ENCODE measurements around the gene ELOVL5. TPM values are rescaled to one million over a fixed set of nuclear protein-coding genes. Genes with fewer than 3 reads are reported as not detected.

ELOVL5 gene
- total and polyA plus RNA-seq, 2 donors (not counting 1 experiment from before 2014, with no cell fraction given), result 128 to 144 TPM

- Histone ChIP-seq H3K4me3 (ENCODE audit: control extremely low read depth in 1 of 5, extremely low read depth in 1 of 5, insufficient read depth in 1 of 5, low read depth in 2 of 5, low read length in 4 of 5) (no peak overlapping the region), H2AFZ (ENCODE audit: insufficient read depth, low read depth, low read length, poor library complexity, severe bottlenecking) (no peak overlapping the region), H3K9ac (ENCODE audit: low read length) (no peak overlapping the region), H3K36me3 (replicated peaks in 1 of 2; ENCODE audit: control extremely low read depth in 1 of 2, control insufficient read depth in 1 of 2, extremely low read depth in 1 of 2, insufficient read depth in 2 of 2, low read length in 1 of 2) (no peaks in the 10 kb centered on the region), H4K20me1 (ENCODE audit: control insufficient read depth, insufficient read depth, low read length, poor library complexity, severe bottlenecking) (no peaks in the 10 kb centered on the region), H3K4me1 (ENCODE audit: control insufficient read depth in 2 of 2, insufficient read depth in 2 of 2, low read length in 2 of 2) (peaks cover 25 to 30% of the 10 kb centered on the region in 2 donors), H3K27me3 (replicated peaks in 1 of 4; ENCODE audit: control extremely low read depth in 1 of 4, control insufficient read depth in 3 of 4, insufficient read depth in 4 of 4, low read length in 3 of 4) (no peaks in the 10 kb centered on the region), H3K4me2 (replicated peaks; ENCODE audit: low read depth, low read length, poor library complexity, severe bottlenecking) (no peak overlapping the region), H3K9me3 (ENCODE audit: control extremely low read depth in 1 of 3, control insufficient read depth in 2 of 3, insufficient read depth in 1 of 3, low read length in 2 of 3) (peaks cover 0 to 20% (median 3%) of the 10 kb centered on the region in 3 donors), H3K79me2 (ENCODE audit: control insufficient read depth, insufficient read depth, low read length) (no peaks in the 10 kb centered on the region), H3K27ac (ENCODE audit: low read length in 2 of 2) (no peak overlapping the region)
- no peak overlapping the region for H3K27ac Mint-ChIP-seq
- H3K4me3 Mint-ChIP-seq, result no peak overlapping the region
- DNase-seq (no peak), ATAC-seq (ENCODE audit: low read depth) (no peak)
- ChIA-PET CTCF (interaction anchor here (0.7 to 2.4 kb wide), 2 partner anchors 121 to 191 kb away, joined by 5 to 8 read pairs; no protein-coding TSS in a partner anchor), POLR2A (no interaction called here)
- WGBS (ENCODE audit: insufficient coverage), result over 99% methylated on average over 36 of the region's 37 CpGs
- no peaks in the 10 kb centered on the region for H3K27me3 Mint-ChIP-seq
- intact Hi-C loops (cut with micrococcal nuclease), result no loop called here
- TF ChIP-seq CTCF (IDR thresholded peaks at IDR 0.05) (no peak), EZH2 (IDR thresholded peaks at IDR 0.05; ENCODE audit: borderline replicate concordance, insufficient read depth, low read depth, low read length, poor library complexity, severe bottlenecking) (no peak)
- H3K4me1 Mint-ChIP-seq, result peaks cover 30% of the 10 kb centered on the region
- H3K9me3 Mint-ChIP-seq (ENCODE audit: insufficient read depth), result peaks cover 3% of the 10 kb centered on the region
Observed at GRCh38 chr6:53363341-53364079, 14.8 kb upstream of the ELOVL5 start.

- no peaks in the 10 kb centered on the region for H4K20me1 ChIP-seq (ENCODE audit: control insufficient read depth, insufficient read depth, low read length, poor library complexity, severe bottlenecking)
- POLR2A ChIA-PET, result interaction anchor here (1.0 kb wide), 1 partner anchor 10 kb away, joined by 6 read pairs; no protein-coding TSS in a partner anchor
- no peak for ATAC-seq (ENCODE audit: low read depth)
Observed at GRCh38 chr6:53361549-53362031, 12.8 kb upstream of the ELOVL5 start.

More at GRCh38 chr6:53361549-53362031, 12.8 kb upstream of the ELOVL5 start:
- Histone ChIP-seq H3K9me3 (ENCODE audit: control extremely low read depth in 1 of 3, control insufficient read depth in 2 of 3, insufficient read depth in 1 of 3, low read length in 2 of 3) (peaks cover 0 to 17% (median 0%) of the 10 kb centered on the region in 3 donors), H3K9ac (ENCODE audit: low read length) (no peak overlapping the region), H2AFZ (ENCODE audit: insufficient read depth, low read depth, low read length, poor library complexity, severe bottlenecking) (peak overlapping the region; percentile 51), H3K27ac (ENCODE audit: low read length in 2 of 2) (peak overlapping the region; percentile 13 to 99), H3K4me1 (ENCODE audit: control insufficient read depth in 2 of 2, insufficient read depth in 2 of 2, low read length in 2 of 2) (peaks cover 42 to 49% of the 10 kb centered on the region in 2 donors), H3K79me2 (ENCODE audit: control insufficient read depth, insufficient read depth, low read length) (no peaks in the 10 kb centered on the region), H3K4me2 (replicated peaks; ENCODE audit: low read depth, low read length, poor library complexity, severe bottlenecking) (peak overlapping the region; percentile 20), H3K4me3 (ENCODE audit: control extremely low read depth in 1 of 5, extremely low read depth in 1 of 5, insufficient read depth in 1 of 5, low read depth in 2 of 5, low read length in 4 of 5) (no peak overlapping the region), H3K27me3 (replicated peaks in 1 of 4; ENCODE audit: control extremely low read depth in 1 of 4, control insufficient read depth in 3 of 4, insufficient read depth in 4 of 4, low read length in 3 of 4) (no peaks in the 10 kb centered on the region), H3K36me3 (replicated peaks in 1 of 2; ENCODE audit: control extremely low read depth in 1 of 2, control insufficient read depth in 1 of 2, extremely low read depth in 1 of 2, insufficient read depth in 2 of 2, low read length in 1 of 2) (no peaks in the 10 kb centered on the region)
- TF ChIP-seq CTCF (IDR thresholded peaks at IDR 0.05) (no peak), EZH2 (IDR thresholded peaks at IDR 0.05; ENCODE audit: borderline replicate concordance, insufficient read depth, low read depth, low read length, poor library complexity, severe bottlenecking) (no peak)
- DNase-seq, result peak; percentile 34
- intact Hi-C loops (cut with micrococcal nuclease), result no loop called here
- Mint-ChIP-seq H3K4me1 (peaks cover 49% of the 10 kb centered on the region), H3K4me3 (peak overlapping the region; percentile 50), H3K27ac (peak overlapping the region; percentile 58), H3K9me3 (ENCODE audit: insufficient read depth) (peaks cover 3% of the 10 kb centered on the region), H3K27me3 (no peaks in the 10 kb centered on the region)
- 20% methylated on average over 4 of the region's 4 CpGs for WGBS (ENCODE audit: insufficient coverage)
- CTCF ChIA-PET, result interaction anchor here (0.7 to 1.7 kb wide), 3 partner anchors 43 to 334 kb away, joined by 4 to 5 read pairs (median 4); no protein-coding TSS in a partner anchor
